HepG2 (cell line): ENCODE data around the gene TAS2R40. TPM values are rescaled to one million over a fixed set of nuclear protein-coding genes. Genes with fewer than 3 reads are reported as not detected.

ENCODE experiments used
- BHLHE40 ChIP-seq: IDR thresholded peaks from 2 replicates; pipeline ENCODE4 v1.6.1; 2011; ENCODE audit warnings: low read length, improper control_type of control experiment
- JUND ChIP-seq: sonication (generic); formaldehyde crosslinking; IDR thresholded peaks from 2 replicates; pipeline ENCODE4 v1.8.0; 2022; ENCODE audit warnings: mild to moderate bottlenecking, missing genetic modification reagents
- ONECUT2 ChIP-seq: sonication (generic); formaldehyde crosslinking; IDR thresholded peaks from 2 replicates; pipeline ENCODE4 v1.4.0; 2020; ENCODE audit warnings: missing genetic modification reagents
- PPARG ChIP-seq: conservative IDR thresholded peaks from 2 replicates; pipeline ENCODE4 v1.6.1; 2016; ENCODE audit warnings: missing biosample characterization, missing genetic modification reagents
- RXRB ChIP-seq: IDR thresholded peaks from 2 replicates; pipeline ENCODE4 v1.6.1; 2016; ENCODE audit warnings: borderline replicate concordance, missing genetic modification reagents, missing compliant biosample characterization
- SOX6 ChIP-seq, 2 experiments: fragments of 450-650 bp in 1 of 2; sonication (generic) in 1 of 2; formaldehyde crosslinking in 1 of 2; IDR thresholded peaks; 2 replicates each; pipeline versions ENCODE4 v1.4.0 to v1.6.1; 2017 to 2020; ENCODE audit warnings: antibody characterized with exemption in 1 of 2, mild to moderate bottlenecking in 1 of 2, missing genetic modification reagents in 1 of 2
- TEAD3 ChIP-seq: optimal IDR thresholded peaks from 2 replicates; pipeline ENCODE3; 2016; ENCODE audit warnings: borderline replicate concordance
- USF2 ChIP-seq, 2 experiments: sonication (generic) in 1 of 2; formaldehyde crosslinking in 1 of 2; IDR thresholded peaks; 2 replicates each; pipeline versions ENCODE4 v1.5.1 to v1.6.1; 2011 to 2020; ENCODE audit warnings: borderline replicate concordance in 1 of 2, low read depth in 1 of 2, low read length in 1 of 2, mild to moderate bottlenecking in 1 of 2, missing genetic modification reagents in 1 of 2, moderate library complexity in 1 of 2
- ZNF18 ChIP-seq: sonication (generic); formaldehyde crosslinking; IDR thresholded peaks from 2 replicates; pipeline ENCODE4 v1.8.0; 2022; ENCODE audit warnings: mild to moderate bottlenecking, missing genetic modification reagents; ENCODE audit not compliant: insufficient replicate concordance
- ZNF501 ChIP-seq: sonication (generic); formaldehyde crosslinking; IDR thresholded peaks from 2 replicates; pipeline ENCODE4 v1.5.1; 2020; ENCODE audit warnings: mild to moderate bottlenecking, moderate library complexity, missing genetic modification reagents
- ZNF614 ChIP-seq: IDR thresholded peaks from 2 replicates; pipeline ENCODE4 v1.6.1; 2018; ENCODE audit warnings: missing biosample characterization, missing genetic modification reagents, inconsistent platforms, borderline replicate concordance
- ZNF776 ChIP-seq: sonication (generic); formaldehyde crosslinking; IDR thresholded peaks from 2 replicates; pipeline ENCODE4 v1.4.0; 2020; ENCODE audit warnings: mild to moderate bottlenecking, missing genetic modification reagents
- ZNF792 ChIP-seq: IDR thresholded peaks from 2 replicates; pipeline ENCODE4 v1.6.1; 2016
- polyA plus RNA-seq, 8 experiments: library from polyadenylated mRNA; depleted of rRNA in 3 of 8; stranded (reverse) in 7 of 8; unstranded in 1 of 8; fragments of >200 nt; fragmentation: Illumina TruSeq in 4 of 8; extraction: Trizol in 4 of 8; gene quantifications; 2 replicates each; pipeline versions ENCODE4 v1.2.1 to v1.2.3, GENCODE V29; 2011 to 2016; ENCODE audit warnings: low read depth in 4 of 8, missing spikeins in 1 of 8, mixed read lengths in 1 of 8; ENCODE audit not compliant: insufficient read depth in 1 of 8
- total RNA-seq, 5 experiments: library from RNA; depleted of rRNA; stranded (reverse); fragments of >200 nt; fragmentation: Illumina TruSeq; extraction: Trizol; gene quantifications; 2 replicates each; pipeline ENCODE4 v1.2.3, GENCODE V29; 2016; ENCODE audit warnings: low read depth in 1 of 5
- TF ChIP-seq, protein P1 (sequence below): sonication (generic); formaldehyde crosslinking; IDR thresholded peaks from 2 replicates; pipeline ENCODE4 v1.4.0; 2020; ENCODE audit warnings: missing genetic modification reagents
- TF ChIP-seq, protein P2 (sequence below): IDR thresholded peaks from 2 replicates; pipeline ENCODE4 v1.6.1; 2016; ENCODE audit warnings: low read depth
- TF ChIP-seq, protein P3 (sequence below): sonication (generic); IDR thresholded peaks from 2 replicates; pipeline ENCODE4 v1.6.1; 2016; ENCODE audit warnings: low read depth, borderline replicate concordance
- TF ChIP-seq, protein P4 (sequence below): IDR thresholded peaks from 2 replicates; pipeline ENCODE4 v1.6.1; 2012; ENCODE audit warnings: inconsistent platforms
- TF ChIP-seq, protein P5 (sequence below): IDR thresholded peaks from 2 replicates; pipeline ENCODE4 v1.6.1; 2016; ENCODE audit warnings: mild to moderate bottlenecking

TAS2R40 gene
- total and polyA plus RNA-seq, 2 of the 13 experiments (the other 11 are each of a cell fraction or from before 2014, with no cell fraction given), result not detected

DNA sequence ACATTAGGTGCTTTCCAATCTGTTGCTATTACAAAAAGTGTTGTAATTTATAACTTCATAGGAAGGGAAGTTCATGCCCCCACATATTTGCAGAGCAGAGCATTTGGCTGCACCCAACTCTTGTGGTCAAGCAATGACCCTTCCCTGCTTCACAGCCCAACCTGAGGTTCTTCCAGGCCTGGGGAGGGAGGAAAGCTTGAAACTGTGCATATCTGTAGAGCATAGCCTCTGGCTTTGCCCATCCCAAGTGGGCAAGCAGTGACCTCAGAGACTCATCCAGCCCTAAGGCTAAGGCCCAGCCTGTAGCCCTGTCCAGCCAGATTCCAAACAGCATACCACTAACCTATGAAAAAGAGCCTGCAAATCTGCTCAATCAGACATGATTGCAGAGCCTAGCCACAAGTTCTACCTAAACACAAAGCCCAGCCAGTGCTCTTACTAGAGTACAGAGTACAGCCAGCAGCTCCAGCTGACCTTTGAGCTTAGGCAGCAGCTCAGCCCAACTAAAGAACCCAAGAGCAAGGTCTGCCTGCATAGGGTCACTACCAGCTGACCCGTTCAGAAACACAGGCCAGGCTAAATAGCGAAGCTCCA, 27.0 kb downstream of the TAS2R40 start (continued):
- TF ChIP-seq, protein P1, sequence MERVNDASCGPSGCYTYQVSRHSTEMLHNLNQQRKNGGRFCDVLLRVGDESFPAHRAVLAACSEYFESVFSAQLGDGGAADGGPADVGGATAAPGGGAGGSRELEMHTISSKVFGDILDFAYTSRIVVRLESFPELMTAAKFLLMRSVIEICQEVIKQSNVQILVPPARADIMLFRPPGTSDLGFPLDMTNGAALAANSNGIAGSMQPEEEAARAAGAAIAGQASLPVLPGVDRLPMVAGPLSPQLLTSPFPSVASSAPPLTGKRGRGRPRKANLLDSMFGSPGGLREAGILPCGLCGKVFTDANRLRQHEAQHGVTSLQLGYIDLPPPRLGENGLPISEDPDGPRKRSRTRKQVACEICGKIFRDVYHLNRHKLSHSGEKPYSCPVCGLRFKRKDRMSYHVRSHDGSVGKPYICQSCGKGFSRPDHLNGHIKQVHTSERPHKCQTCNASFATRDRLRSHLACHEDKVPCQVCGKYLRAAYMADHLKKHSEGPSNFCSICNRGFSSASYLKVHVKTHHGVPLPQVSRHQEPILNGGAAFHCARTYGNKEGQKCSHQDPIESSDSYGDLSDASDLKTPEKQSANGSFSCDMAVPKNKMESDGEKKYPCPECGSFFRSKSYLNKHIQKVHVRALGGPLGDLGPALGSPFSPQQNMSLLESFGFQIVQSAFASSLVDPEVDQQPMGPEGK (CRISPR knock-in tag), result 0 out of 2 replicates have a peak, but pooled peaks have one; percentile 33
- TF ChIP-seq SOX6 (IDR thresholded peaks at IDR 0.05) (no peak), SOX6 (CRISPR knock-in tag; IDR thresholded peaks at IDR 0.05) (peak; percentile 53), TEAD3 (CRISPR knock-in tag) (peak; percentile 63), ZNF501 (CRISPR knock-in tag) (0 out of 2 replicates have a peak, but pooled peaks have one; percentile 18), ZNF18 (CRISPR knock-in tag) (no peak), ZNF614 (peak; percentile 63; the same call in 1 of the 2 replicates), PPARG (CRISPR knock-in tag) (0 out of 2 replicates have a peak, but pooled peaks have one; percentile 23), JUND (CRISPR knock-in tag) (0 out of 2 replicates have a peak, but pooled peaks have one; percentile 21), ZNF792 (CRISPR knock-in tag) (0 out of 2 replicates have a peak, but pooled peaks have one; percentile 47), USF2 (IDR thresholded peaks at IDR 0.05; ENCODE audit: low read depth, low read length) (no peak), USF2 (CRISPR knock-in tag; IDR thresholded peaks at IDR 0.05; ENCODE audit: borderline replicate concordance) (0 out of 2 replicates have a peak, but pooled peaks have one; percentile 20), BHLHE40 (0 out of 2 replicates have a peak, but pooled peaks have one; percentile 15), ONECUT2 (CRISPR knock-in tag) (no peak), ZNF776 (no peak), RXRB (CRISPR knock-in tag) (peak; percentile 63)
- TF ChIP-seq, protein P2, sequence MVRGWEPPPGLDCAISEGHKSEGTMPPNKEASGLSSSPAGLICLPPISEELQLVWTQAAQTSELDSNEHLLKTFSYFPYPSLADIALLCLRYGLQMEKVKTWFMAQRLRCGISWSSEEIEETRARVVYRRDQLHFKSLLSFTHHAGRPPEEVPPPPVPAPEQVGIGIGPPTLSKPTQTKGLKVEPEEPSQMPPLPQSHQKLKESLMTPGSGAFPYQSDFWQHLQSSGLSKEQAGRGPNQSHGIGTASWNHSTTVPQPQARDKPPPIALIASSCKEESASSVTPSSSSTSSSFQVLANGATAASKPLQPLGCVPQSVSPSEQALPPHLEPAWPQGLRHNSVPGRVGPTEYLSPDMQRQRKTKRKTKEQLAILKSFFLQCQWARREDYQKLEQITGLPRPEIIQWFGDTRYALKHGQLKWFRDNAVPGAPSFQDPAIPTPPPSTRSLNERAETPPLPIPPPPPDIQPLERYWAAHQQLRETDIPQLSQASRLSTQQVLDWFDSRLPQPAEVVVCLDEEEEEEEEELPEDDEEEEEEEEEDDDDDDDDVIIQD (CRISPR knock-in tag), result peak; percentile 76
- TF ChIP-seq, protein P3, sequence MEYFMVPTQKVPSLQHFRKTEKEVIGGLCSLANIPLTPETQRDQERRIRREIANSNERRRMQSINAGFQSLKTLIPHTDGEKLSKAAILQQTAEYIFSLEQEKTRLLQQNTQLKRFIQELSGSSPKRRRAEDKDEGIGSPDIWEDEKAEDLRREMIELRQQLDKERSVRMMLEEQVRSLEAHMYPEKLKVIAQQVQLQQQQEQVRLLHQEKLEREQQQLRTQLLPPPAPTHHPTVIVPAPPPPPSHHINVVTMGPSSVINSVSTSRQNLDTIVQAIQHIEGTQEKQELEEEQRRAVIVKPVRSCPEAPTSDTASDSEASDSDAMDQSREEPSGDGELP, result peak; percentile 82
- TF ChIP-seq, protein P4, sequence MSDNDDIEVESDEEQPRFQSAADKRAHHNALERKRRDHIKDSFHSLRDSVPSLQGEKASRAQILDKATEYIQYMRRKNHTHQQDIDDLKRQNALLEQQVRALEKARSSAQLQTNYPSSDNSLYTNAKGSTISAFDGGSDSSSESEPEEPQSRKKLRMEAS, result 0 out of 2 replicates have a peak, but pooled peaks have one; percentile 36
- TF ChIP-seq, protein P5, sequence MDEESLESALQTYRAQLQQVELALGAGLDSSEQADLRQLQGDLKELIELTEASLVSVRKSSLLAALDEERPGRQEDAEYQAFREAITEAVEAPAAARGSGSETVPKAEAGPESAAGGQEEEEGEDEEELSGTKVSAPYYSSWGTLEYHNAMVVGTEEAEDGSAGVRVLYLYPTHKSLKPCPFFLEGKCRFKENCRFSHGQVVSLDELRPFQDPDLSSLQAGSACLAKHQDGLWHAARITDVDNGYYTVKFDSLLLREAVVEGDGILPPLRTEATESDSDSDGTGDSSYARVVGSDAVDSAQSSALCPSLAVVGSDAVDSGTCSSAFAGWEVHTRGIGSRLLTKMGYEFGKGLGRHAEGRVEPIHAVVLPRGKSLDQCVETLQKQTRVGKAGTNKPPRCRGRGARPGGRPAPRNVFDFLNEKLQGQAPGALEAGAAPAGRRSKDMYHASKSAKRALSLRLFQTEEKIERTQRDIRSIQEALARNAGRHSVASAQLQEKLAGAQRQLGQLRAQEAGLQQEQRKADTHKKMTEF, result peak; percentile 38; the same call in 1 of the 2 replicates
